Measurements from ENCODE around the gene TP53I13. TPM values are rescaled to one million over a fixed set of nuclear protein-coding genes. Genes with fewer than 3 reads are reported as not detected.

Gene TP53I13
- total RNA-seq, 4 donors from 2014 or later, result 119 to 188 (median 152) TPM

DNA sequence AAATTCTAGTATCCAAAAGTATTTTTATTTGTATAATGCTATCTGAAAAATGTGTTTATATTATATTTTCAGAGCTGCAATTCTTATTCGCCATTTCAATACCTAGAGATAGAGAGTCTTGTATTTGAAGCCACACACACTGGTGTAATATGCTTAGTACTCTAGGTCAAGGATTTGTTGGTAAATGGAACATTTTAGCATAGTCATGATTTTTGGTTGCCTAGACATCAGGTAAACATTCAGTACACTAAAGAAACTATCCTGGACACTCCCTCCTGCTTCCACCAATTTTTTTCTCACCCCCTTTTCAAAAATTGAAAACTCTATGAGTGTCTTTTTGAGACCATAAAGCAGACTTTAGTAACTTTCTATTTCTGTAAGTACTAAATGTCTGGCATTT, 22.4 kb upstream of the TP53I13 start:
- Histone ChIP-seq H3K4me1 (peaks cover 0 to 10% (median 0%) of the 10 kb centered on the region in 4 donors), H3K27ac (no peak overlapping the region), H3K4me3 (no peak overlapping the region), H3K36me3 (peaks cover 0 to 41% (median 12%) of the 10 kb centered on the region in 3 donors), H3K27me3 (no peaks in the 10 kb centered on the region), H3K9me3 (no peaks in the 10 kb centered on the region)
- no peak for TF ChIP-seq POLR2A (IDR thresholded peaks at IDR 0.05)
- no peak for TF ChIP-seq EP300 (IDR thresholded peaks at IDR 0.05)
- no peak for TF ChIP-seq CTCF (IDR thresholded peaks at IDR 0.05)
- 91 to 100% methylated on average over 1 of the region's 1 CpG for WGBS, 2 donors
- no peak for DNase-seq (ENCODE audit: low spot score in 2 of 2)

DNA sequence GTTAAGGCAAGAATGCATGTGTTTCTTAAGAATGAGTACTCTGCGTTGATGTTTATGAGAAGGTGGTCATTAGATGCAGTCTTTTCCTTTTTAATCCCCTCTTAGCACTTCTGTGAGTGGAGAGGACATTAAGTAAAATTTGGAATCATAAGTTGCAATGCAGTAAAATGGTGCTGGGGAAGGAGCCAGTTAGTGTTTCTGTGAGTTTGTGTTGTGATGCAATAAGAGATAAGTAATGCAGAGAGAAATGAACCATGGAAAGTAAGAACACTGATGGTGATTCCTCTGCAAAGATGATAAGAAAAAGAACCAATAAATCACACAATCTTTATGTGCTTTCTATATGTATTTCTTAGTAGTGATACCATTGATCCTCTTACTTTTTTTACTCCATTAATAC, 21.7 kb upstream of the TP53I13 start:
- 93 to 94% methylated on average over 1 of the region's 1 CpG for WGBS, 2 donors
- TF ChIP-seq POLR2A (IDR thresholded peaks at IDR 0.05), result no peak
- TF ChIP-seq EP300 (IDR thresholded peaks at IDR 0.05), result no peak
- no peak for TF ChIP-seq CTCF (IDR thresholded peaks at IDR 0.05)
- no peak overlapping the region for H3K4me3 ChIP-seq

DNA sequence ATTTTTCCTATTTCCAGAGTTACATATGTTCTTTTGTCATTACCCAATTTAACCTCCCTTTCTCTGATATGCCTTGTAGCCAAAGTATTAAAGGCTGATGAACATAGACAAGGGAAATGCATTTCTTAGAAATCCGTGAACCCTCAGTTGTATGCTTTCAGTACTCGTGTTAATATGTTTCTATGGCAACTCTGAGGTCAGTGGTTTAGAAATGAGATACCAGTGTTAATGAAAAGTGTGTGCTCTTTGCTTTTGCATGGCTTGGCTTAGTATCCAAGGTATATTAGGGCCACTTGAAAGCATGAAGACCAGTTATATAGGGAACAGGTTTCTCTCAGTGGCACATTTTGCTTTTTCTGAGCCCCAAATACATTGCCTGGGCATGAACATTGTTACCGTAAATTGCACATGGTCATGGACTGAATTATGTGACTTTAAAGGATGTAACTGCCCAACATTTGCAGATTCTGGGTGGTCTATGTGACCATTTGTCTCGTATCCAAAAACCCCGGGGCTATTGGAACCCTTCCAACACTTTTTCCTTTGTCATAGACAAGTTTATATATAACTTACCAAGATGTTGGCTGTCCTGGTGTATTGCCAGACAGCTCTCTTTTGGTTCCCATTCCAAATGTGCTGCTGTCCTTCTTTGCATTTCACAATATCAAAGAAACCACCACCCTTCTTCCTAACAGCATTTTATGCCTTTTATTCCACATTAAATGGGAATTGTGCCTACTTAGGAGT, 19.2 kb upstream of the TP53I13 start:
- no peak for DNase-seq (ENCODE audit: low spot score in 2 of 2)
- peaks cover 0 to 8% (median 0%) of the 10 kb centered on the region in 3 donors for H3K36me3 ChIP-seq
- no peak for TF ChIP-seq CTCF (IDR thresholded peaks at IDR 0.05)
- no peaks in the 10 kb centered on the region for H3K9me3 ChIP-seq
- 23 to 26% methylated on average over 5 of the region's 5 CpGs for WGBS, 2 donors
- H3K27me3 ChIP-seq, result no peaks in the 10 kb centered on the region
- H3K4me3 ChIP-seq, result no peak overlapping the region
- no peak overlapping the region for H3K27ac ChIP-seq
- H3K4me1 ChIP-seq, result peaks cover 0 to 10% (median 0%) of the 10 kb centered on the region in 4 donors

More for the DNA sequence above, 21.7 kb upstream of the TP53I13 start:
- DNase-seq (ENCODE audit: low spot score in 2 of 2), result no peak
- Histone ChIP-seq H3K4me1 (peaks cover 0 to 10% (median 0%) of the 10 kb centered on the region in 4 donors), H3K36me3 (peaks cover 0 to 34% (median 12%) of the 10 kb centered on the region in 3 donors), H3K27me3 (no peaks in the 10 kb centered on the region), H3K27ac (no peak overlapping the region), H3K9me3 (no peaks in the 10 kb centered on the region)

- WGBS, 2 donors, result 48 to 57% methylated on average over 3 of the region's 3 CpGs
- Histone ChIP-seq H3K36me3 (peaks cover 0 to 19% (median 0%) of the 10 kb centered on the region in 3 donors), H3K4me3 (no peak overlapping the region), H3K27ac (no peak overlapping the region), H3K9me3 (no peaks in the 10 kb centered on the region), H3K4me1 (peaks cover 0 to 7% (median 0%) of the 10 kb centered on the region in 4 donors), H3K27me3 (no peaks in the 10 kb centered on the region)
- no peak for TF ChIP-seq EP300 (IDR thresholded peaks at IDR 0.05)
- TF ChIP-seq POLR2A (IDR thresholded peaks at IDR 0.05), result no peak
- TF ChIP-seq CTCF (IDR thresholded peaks at IDR 0.05), result no peak
- no peak for DNase-seq (ENCODE audit: low spot score in 2 of 2)
Observed at GRCh38 chr17:29555840-29556239, 12.7 kb upstream of the TP53I13 start.

DNA sequence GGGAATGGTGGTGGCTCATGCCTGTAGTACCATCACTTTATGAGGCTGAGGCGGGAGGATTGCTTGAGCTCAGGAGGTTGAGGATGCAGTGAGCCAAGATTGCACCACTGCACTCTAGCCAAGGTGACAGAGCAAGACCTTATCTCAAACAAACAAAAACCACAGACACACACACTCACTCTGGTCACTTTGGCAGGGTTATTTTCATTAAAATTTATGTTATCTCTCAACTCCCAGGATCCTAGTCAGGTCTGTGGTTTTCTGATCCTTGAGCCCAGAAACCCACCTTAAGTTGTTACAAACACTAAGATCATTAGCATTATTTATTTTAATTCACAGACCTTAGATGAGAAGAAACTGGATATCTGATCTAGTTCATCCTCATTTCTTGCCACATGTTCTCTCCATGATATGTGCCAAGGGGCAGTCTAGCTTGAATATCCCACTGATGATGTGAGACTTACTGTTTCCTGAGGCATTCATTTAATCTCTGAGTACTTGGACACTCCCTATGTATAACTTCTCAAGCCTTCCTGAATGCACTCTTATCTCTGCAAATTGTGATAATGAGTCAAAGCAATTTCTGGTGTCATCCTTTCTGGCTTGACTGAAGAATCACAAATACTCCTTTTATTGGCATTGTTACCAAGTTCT, 11.3 kb upstream of the TP53I13 start:
- DNase-seq (ENCODE audit: low spot score in 2 of 2), result no peak
- Histone ChIP-seq H3K4me3 (no peak overlapping the region), H3K27ac (no peak overlapping the region), H3K9me3 (no peaks in the 10 kb centered on the region), H3K4me1 (peaks cover 0 to 10% (median 4%) of the 10 kb centered on the region in 4 donors), H3K27me3 (no peaks in the 10 kb centered on the region), H3K36me3 (peaks cover 2 to 33% (median 4%) of the 10 kb centered on the region in 3 donors)
- 86 to 94% methylated on average over 1 of the region's 1 CpG for WGBS, 2 donors
- TF ChIP-seq POLR2A (IDR thresholded peaks at IDR 0.05), result no peak
- no peak for TF ChIP-seq CTCF (IDR thresholded peaks at IDR 0.05)
- no peak for TF ChIP-seq EP300 (IDR thresholded peaks at IDR 0.05)

Data from tibial nerve (tissue), 4 donors.